Measurements from ENCODE around the gene KRTAP4-9.
"Not testable (repeated sequence)": the region's sequence is repeated elsewhere in the genome, so short reads cannot be mapped to it uniquely, and the experiment has no call there.

KRTAP4-9 gene
- 0 reads per million in 3 donors for total RNA-seq

- not testable (repeated sequence) for H3K9me3 ChIP-seq (ENCODE audit: control insufficient read depth, low read length); DNase-seq; H3K27me3 ChIP-seq (replicated peaks; ENCODE audit: control insufficient read depth, insufficient read depth, low read length, poor library complexity, severe bottlenecking); H3K4me3 ChIP-seq (ENCODE audit: insufficient read depth, low read depth, low read length, poor library complexity, severe bottlenecking); H3K4me1 ChIP-seq (ENCODE audit: control insufficient read depth, insufficient read depth, low read length, poor library complexity, severe bottlenecking); H3K36me3 ChIP-seq (ENCODE audit: control insufficient read depth, insufficient read depth, low read length); H3K27ac ChIP-seq (ENCODE audit: insufficient read depth, low read length, poor library complexity, severe bottlenecking)
Observed at GRCh38 chr17:41105347-41105746, at the start of gene KRTAP4-9. TSS of gene KRTAP4-9 (plus strand) at chr17:41105389. CDS start at chr17:41105389, 0 bp downstream.

DNA sequence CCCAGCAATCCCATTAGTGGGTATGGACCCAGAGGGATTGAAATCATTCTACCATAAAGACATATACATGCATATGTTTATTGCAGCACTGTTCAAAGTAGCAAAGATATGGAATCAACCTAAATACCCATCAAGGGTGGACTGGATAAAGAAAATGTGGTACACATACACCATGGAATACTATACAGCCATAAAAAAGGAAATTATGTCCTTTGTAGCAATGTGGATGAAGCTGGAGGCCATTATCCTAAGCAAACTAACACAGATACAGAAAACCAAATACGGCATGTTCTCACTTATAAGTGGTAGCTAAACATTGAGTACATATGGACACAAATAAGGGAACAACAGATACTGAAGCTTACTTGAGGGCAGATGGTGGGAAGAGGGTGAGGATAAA lies 47.6 kb upstream of the KRTAP4-9 start:
- no peaks in the 10 kb centered on the region for H3K4me1 ChIP-seq (ENCODE audit: control insufficient read depth, insufficient read depth, low read length, poor library complexity, severe bottlenecking)
- no peak overlapping the region for H3K4me3 ChIP-seq (ENCODE audit: insufficient read depth, low read depth, low read length, poor library complexity, severe bottlenecking)
- H3K27me3 ChIP-seq (replicated peaks; ENCODE audit: control insufficient read depth, insufficient read depth, low read length, poor library complexity, severe bottlenecking), result peaks cover 2% of the 10 kb centered on the region
- DNase-seq, result no peak
- no peaks in the 10 kb centered on the region for H3K9me3 ChIP-seq (ENCODE audit: control insufficient read depth, low read length)
- no peak overlapping the region for H3K27ac ChIP-seq (ENCODE audit: insufficient read depth, low read length, poor library complexity, severe bottlenecking)
- no peaks in the 10 kb centered on the region for H3K36me3 ChIP-seq (ENCODE audit: control insufficient read depth, insufficient read depth, low read length)

DNA sequence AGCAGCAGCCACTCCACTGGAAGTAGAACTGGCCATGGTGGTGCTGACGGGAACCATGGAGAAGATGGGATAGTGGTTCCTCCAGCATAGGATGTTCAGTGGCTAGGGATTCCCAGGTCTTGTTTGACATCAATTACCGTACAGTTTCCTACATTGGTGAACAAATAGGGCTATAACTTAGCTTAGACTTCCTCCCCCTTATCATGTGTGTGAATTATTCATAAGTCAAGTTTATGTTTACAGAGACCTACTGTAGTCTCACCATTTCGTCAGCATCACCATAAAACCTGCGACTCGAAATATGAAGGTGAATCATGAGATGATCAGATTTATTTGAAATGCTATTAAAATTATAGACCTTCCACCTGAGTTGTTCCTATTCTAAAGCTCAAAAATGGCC lies 46.4 kb upstream of the KRTAP4-9 start:
- H3K9me3 ChIP-seq (ENCODE audit: control insufficient read depth, low read length), result no peaks in the 10 kb centered on the region
- no peaks in the 10 kb centered on the region for H3K36me3 ChIP-seq (ENCODE audit: control insufficient read depth, insufficient read depth, low read length)
- no peaks in the 10 kb centered on the region for H3K4me1 ChIP-seq (ENCODE audit: control insufficient read depth, insufficient read depth, low read length, poor library complexity, severe bottlenecking)
- H3K27me3 ChIP-seq (replicated peaks; ENCODE audit: control insufficient read depth, insufficient read depth, low read length, poor library complexity, severe bottlenecking), result peaks cover 2% of the 10 kb centered on the region
- DNase-seq, result no peak
- no peak overlapping the region for H3K27ac ChIP-seq (ENCODE audit: insufficient read depth, low read length, poor library complexity, severe bottlenecking)
- no peak overlapping the region for H3K4me3 ChIP-seq (ENCODE audit: insufficient read depth, low read depth, low read length, poor library complexity, severe bottlenecking)

- not testable (repeated sequence) for DNase-seq; H3K27ac ChIP-seq (ENCODE audit: insufficient read depth, low read length, poor library complexity, severe bottlenecking); H3K4me3 ChIP-seq (ENCODE audit: insufficient read depth, low read depth, low read length, poor library complexity, severe bottlenecking); H3K27me3 ChIP-seq (replicated peaks; ENCODE audit: control insufficient read depth, insufficient read depth, low read length, poor library complexity, severe bottlenecking); H3K4me1 ChIP-seq (ENCODE audit: control insufficient read depth, insufficient read depth, low read length, poor library complexity, severe bottlenecking); H3K9me3 ChIP-seq (ENCODE audit: control insufficient read depth, low read length); H3K36me3 ChIP-seq (ENCODE audit: control insufficient read depth, insufficient read depth, low read length)
Observed at GRCh38 chr17:41059276-41060051, 45.7 kb upstream of the KRTAP4-9 start.

DNA sequence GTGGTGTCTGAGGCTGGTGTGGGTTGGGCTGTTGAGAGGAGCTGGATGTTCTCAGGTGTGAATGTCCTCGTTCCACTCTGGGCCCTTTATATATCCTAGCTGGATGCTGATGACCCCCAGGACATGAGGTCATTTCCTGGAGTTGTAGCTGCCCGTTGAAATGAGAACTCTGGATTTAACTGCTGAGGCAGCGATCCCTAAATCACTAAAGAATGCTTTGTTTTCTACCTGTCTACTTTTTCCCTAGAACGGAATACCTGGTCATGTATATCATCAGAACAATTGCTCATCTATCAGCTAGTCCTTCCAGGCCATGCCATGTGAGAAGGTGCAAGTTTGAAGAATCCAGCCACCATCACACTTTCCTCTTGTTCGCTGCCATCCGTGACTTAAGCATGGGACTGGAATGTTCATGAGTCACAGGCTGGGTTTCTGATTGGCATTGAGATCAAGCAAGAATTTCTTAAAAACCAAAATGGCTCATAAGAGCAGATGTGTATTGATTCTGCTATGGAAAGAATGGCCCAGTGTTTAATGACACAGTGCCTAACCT lies 45.1 kb upstream of the KRTAP4-9 start, which contains the start of gene KRTAP2-3:
Gene KRTAP2-3, minus strand, starts transcription at position 63 of the 553 bp plus-strand sequence. CDS start 64 bp downstream, outside the sequence.
- no peak for DNase-seq
- Histone ChIP-seq H3K27me3 (replicated peaks; ENCODE audit: control insufficient read depth, insufficient read depth, low read length, poor library complexity, severe bottlenecking) (peaks cover 2% of the 10 kb centered on the region), H3K4me3 (ENCODE audit: insufficient read depth, low read depth, low read length, poor library complexity, severe bottlenecking) (no peak within 1 kb of the TSS), H3K9me3 (ENCODE audit: control insufficient read depth, low read length) (no peaks in the 10 kb centered on the region), H3K4me1 (ENCODE audit: control insufficient read depth, insufficient read depth, low read length, poor library complexity, severe bottlenecking) (no peaks in the 10 kb centered on the region), H3K36me3 (ENCODE audit: control insufficient read depth, insufficient read depth, low read length) (no peaks in the 10 kb centered on the region), H3K27ac (ENCODE audit: insufficient read depth, low read length, poor library complexity, severe bottlenecking) (no peak within 1 kb of the TSS)

DNA sequence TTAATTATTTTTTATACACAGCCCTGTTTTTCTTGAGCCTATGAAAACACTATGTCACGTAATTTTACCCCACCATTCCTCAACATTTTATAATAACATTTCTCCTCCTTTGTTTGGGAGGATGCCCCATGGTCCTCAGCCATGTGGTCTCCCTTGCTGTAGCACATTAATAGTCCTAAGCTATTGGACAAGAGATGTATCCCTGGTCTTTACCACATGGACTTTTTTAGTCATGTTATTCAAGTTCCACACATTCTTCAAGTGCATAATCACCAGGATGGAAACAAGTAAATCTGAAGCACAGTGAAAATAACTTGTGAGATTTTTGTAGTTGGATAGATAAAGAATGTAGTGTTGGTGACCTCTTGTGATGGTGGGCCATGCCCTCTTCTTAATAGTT lies 43.2 kb upstream of the KRTAP4-9 start:
- H3K27me3 ChIP-seq (replicated peaks; ENCODE audit: control insufficient read depth, insufficient read depth, low read length, poor library complexity, severe bottlenecking), result peaks cover 2% of the 10 kb centered on the region
- H3K4me3 ChIP-seq (ENCODE audit: insufficient read depth, low read depth, low read length, poor library complexity, severe bottlenecking), result no peak overlapping the region
- H3K27ac ChIP-seq (ENCODE audit: insufficient read depth, low read length, poor library complexity, severe bottlenecking), result no peak overlapping the region
- no peaks in the 10 kb centered on the region for H3K4me1 ChIP-seq (ENCODE audit: control insufficient read depth, insufficient read depth, low read length, poor library complexity, severe bottlenecking)
- no peaks in the 10 kb centered on the region for H3K9me3 ChIP-seq (ENCODE audit: control insufficient read depth, low read length)
- H3K36me3 ChIP-seq (ENCODE audit: control insufficient read depth, insufficient read depth, low read length), result no peaks in the 10 kb centered on the region
- DNase-seq, result no peak

DNA sequence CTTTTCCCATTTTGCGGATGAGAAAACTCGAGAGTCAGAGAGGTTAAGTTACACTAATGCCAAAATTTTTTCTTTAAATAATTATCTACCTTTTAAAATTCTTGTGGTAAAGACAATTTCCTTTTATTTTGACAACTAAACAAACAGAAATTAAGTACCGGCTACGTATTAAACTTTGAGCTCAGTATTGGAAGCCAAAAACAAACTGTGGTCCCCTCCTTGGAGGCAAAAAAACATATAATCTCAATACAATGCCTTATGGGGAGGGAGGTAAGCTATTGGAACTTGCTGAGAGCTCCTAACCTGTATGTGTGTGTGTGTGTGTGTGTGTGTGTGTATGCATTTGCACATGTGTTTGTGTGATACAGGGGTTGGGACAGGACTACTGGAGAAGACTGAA lies 41.7 kb upstream of the KRTAP4-9 start:
- no peak for DNase-seq
- Histone ChIP-seq H3K27me3 (replicated peaks; ENCODE audit: control insufficient read depth, insufficient read depth, low read length, poor library complexity, severe bottlenecking) (peaks cover 2% of the 10 kb centered on the region), H3K27ac (ENCODE audit: insufficient read depth, low read length, poor library complexity, severe bottlenecking) (no peak overlapping the region), H3K4me3 (ENCODE audit: insufficient read depth, low read depth, low read length, poor library complexity, severe bottlenecking) (no peak overlapping the region), H3K9me3 (ENCODE audit: control insufficient read depth, low read length) (no peaks in the 10 kb centered on the region), H3K4me1 (ENCODE audit: control insufficient read depth, insufficient read depth, low read length, poor library complexity, severe bottlenecking) (no peaks in the 10 kb centered on the region), H3K36me3 (ENCODE audit: control insufficient read depth, insufficient read depth, low read length) (no peaks in the 10 kb centered on the region)

DNA sequence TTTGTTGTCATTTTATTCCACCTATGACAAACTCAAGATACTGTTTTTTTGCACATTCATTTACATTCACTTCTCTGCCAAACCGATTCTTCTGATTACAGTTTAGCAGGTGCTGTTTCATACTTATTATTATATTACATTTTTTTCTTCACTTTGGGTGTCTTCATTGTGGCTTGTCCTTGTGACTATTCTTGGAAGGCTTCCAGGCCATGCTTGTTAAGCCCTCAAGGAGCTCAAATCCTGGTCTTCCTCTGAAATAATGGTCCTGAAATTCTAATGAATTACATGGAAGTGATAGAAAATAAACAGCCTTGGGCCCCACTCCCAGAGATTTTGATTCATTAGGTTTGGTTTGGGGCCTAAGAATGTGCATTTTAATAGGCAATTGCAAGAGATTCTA lies 40.9 kb upstream of the KRTAP4-9 start:
- H3K9me3 ChIP-seq (ENCODE audit: control insufficient read depth, low read length), result no peaks in the 10 kb centered on the region
- no peaks in the 10 kb centered on the region for H3K36me3 ChIP-seq (ENCODE audit: control insufficient read depth, insufficient read depth, low read length)
- H3K4me1 ChIP-seq (ENCODE audit: control insufficient read depth, insufficient read depth, low read length, poor library complexity, severe bottlenecking), result no peaks in the 10 kb centered on the region
- peaks cover 2% of the 10 kb centered on the region for H3K27me3 ChIP-seq (replicated peaks; ENCODE audit: control insufficient read depth, insufficient read depth, low read length, poor library complexity, severe bottlenecking)
- DNase-seq, result no peak
- H3K4me3 ChIP-seq (ENCODE audit: insufficient read depth, low read depth, low read length, poor library complexity, severe bottlenecking), result no peak overlapping the region
- H3K27ac ChIP-seq (ENCODE audit: insufficient read depth, low read length, poor library complexity, severe bottlenecking), result no peak overlapping the region

DNA sequence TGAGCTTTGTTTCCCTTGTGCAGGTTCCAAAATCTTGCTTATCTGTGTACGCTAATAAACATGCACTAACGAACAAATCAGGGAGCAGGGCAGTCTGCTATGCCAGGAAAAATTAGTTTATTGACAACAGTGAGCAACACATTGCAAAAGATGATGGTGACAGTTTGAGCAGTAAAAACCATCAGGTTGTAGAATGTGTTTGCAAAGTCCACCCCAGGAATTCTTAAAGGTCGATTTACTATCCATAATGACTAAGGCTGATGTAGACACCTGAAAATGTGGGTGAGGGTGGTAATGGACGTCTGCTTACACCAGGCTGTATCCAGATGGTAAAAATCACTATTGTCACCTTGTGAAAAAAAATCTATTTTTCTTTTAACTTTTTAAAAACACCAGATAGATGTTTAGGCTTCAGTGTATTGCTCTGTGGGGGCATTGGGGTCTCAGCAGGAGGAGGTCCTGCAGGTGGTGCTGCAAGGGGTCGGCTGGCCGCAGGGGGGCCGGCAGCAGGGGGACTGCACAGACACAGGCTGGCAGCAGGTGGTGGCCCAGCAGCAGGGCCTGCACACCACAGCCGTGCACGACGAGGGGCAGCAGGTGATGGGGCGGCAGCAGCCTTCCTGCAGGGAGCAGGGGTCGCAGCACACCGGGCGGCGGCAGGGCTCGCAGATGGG lies 40.0 kb upstream of the KRTAP4-9 start:
- H3K27ac ChIP-seq (ENCODE audit: insufficient read depth, low read length, poor library complexity, severe bottlenecking); DNase-seq; H3K36me3 ChIP-seq (ENCODE audit: control insufficient read depth, insufficient read depth, low read length); H3K9me3 ChIP-seq (ENCODE audit: control insufficient read depth, low read length); H3K27me3 ChIP-seq (replicated peaks; ENCODE audit: control insufficient read depth, insufficient read depth, low read length, poor library complexity, severe bottlenecking); H3K4me1 ChIP-seq (ENCODE audit: control insufficient read depth, insufficient read depth, low read length, poor library complexity, severe bottlenecking); H3K4me3 ChIP-seq (ENCODE audit: insufficient read depth, low read depth, low read length, poor library complexity, severe bottlenecking): not testable (repeated sequence)
